ENCODE measurements around the gene TRMT5. TPM values are rescaled to one million over a fixed set of nuclear protein-coding genes. Genes with fewer than 3 reads are reported as not detected.

The TRMT5 gene
- total and polyA plus RNA-seq, 10 of the 15 experiments (the other 5 are each of a cell fraction or from before 2014, with no cell fraction given): 6.6 to 13.1 (median 9.4) TPM

GRCh38 chr14:60951776-60952435, 29.0 kb downstream of the TRMT5 start:
- BruUV-seq (replicated peaks): no TSS peak
- H4K20me1 ChIP-seq (ENCODE audit: control insufficient read depth, insufficient read depth): no peaks in the 10 kb centered on the region
- ATAC-seq (no peak), FAIRE-seq (no peak), DNase-seq (ENCODE audit: low read depth, low spot score) (no peak)
- H3K9me3 ChIP-seq (replicated peaks; ENCODE audit: control insufficient read depth, insufficient read depth, low read length): no peaks in the 10 kb centered on the region; the same call in 1 of the 3 replicates
- H3K4me3 ChIP-seq: no peak overlapping the region
- H3K9ac ChIP-seq (ENCODE audit: control insufficient read depth, insufficient read depth, low read length): no peak overlapping the region
- no peak overlapping the region for H3K27ac ChIP-seq (ENCODE audit: control insufficient read depth, insufficient read depth)
- intact Hi-C loops (cut with micrococcal nuclease; ENCODE audit: unreplicated experiment): no loop called here
- no peaks in the 10 kb centered on the region for H3K4me1 ChIP-seq (ENCODE audit: control insufficient read depth, insufficient read depth, low read length)
- in situ Hi-C loops (cut with MboI): no loop called here
- H3K79me2 ChIP-seq (ENCODE audit: control insufficient read depth, insufficient read depth, low read length): no peaks in the 10 kb centered on the region
- ChIA-PET POLR2A (interaction anchor here (0.7 kb wide), 1 partner anchor 133 kb away, joined by 3 read pairs; no protein-coding TSS in a partner anchor), RAD21 (ENCODE audit: unreplicated experiment) (no interaction called here), CTCF (interaction anchor here (0.7 kb wide), 1 partner anchor 30 kb away, joined by 3 read pairs; no protein-coding TSS in a partner anchor), SMC1A (ENCODE audit: uncharacterized antibody, unreplicated experiment) (interaction anchor here (1.0 kb wide), 1 partner anchor 9 kb away, joined by 3 read pairs; no protein-coding TSS in a partner anchor)
- no peak overlapping the region for H3K4me2 ChIP-seq (ENCODE audit: control insufficient read depth, insufficient read depth)
- H2AFZ ChIP-seq (ENCODE audit: control insufficient read depth, low read depth, low read length): no peak overlapping the region
- no peaks in the 10 kb centered on the region for H3K36me3 ChIP-seq (ENCODE audit: control insufficient read depth in 2 of 2, insufficient read depth in 2 of 2, low read length in 1 of 2)
- 60% methylated on average over 3 of the region's 3 CpGs for WGBS (ENCODE audit: insufficient coverage, insufficient replicate concordance, low lambda C conversion rate, missing lambda C conversion rate)
- H3K27me3 ChIP-seq (replicated peaks in 1 of 2; ENCODE audit: control insufficient read depth in 2 of 2, insufficient read depth in 2 of 2, low read length in 1 of 2): no peaks in the 10 kb centered on the region
- TF ChIP-seq SMAD1 (IDR thresholded peaks at IDR 0.05; ENCODE audit: low read depth, partially characterized antibody) (no peak), SMARCA5 (IDR thresholded peaks at IDR 0.05) (no peak), ZNF592 (IDR thresholded peaks at IDR 0.05) (no peak), KDM1A (IDR thresholded peaks at IDR 0.05; ENCODE audit: borderline replicate concordance) (no peak), HDAC6 (IDR thresholded peaks at IDR 0.05; ENCODE audit: unreplicated experiment) (no peak), ZNF384 (IDR thresholded peaks at IDR 0.05; ENCODE audit: borderline replicate concordance, low read depth, low read length) (no peak), TCF12 (IDR thresholded peaks at IDR 0.05; ENCODE audit: low read depth, low read length) (no peak), RBBP5 (conservative IDR thresholded peaks at IDR 0.05) (no peak), ASH2L (IDR thresholded peaks at IDR 0.05; ENCODE audit: borderline replicate concordance, low read depth) (no peak), PAX8 (IDR thresholded peaks at IDR 0.05) (no peak), EGR1 (IDR thresholded peaks at IDR 0.05; ENCODE audit: borderline replicate concordance in 1 of 2, low read depth in 2 of 2, low read length in 2 of 2) (no peak), SIN3A (IDR thresholded peaks at IDR 0.05; ENCODE audit: low read depth, low read length) (no peak), ELK1 (IDR thresholded peaks at IDR 0.05; ENCODE audit: low read depth, low read length) (no peak), ZNF207 (IDR thresholded peaks at IDR 0.05; ENCODE audit: borderline replicate concordance) (no peak), POLR2A (IDR thresholded peaks at IDR 0.05; ENCODE audit: low read depth, low read length) (no peak), CREB1 (IDR thresholded peaks at IDR 0.05; ENCODE audit: low read depth) (no peak), BCL11A (IDR thresholded peaks at IDR 0.05; ENCODE audit: low read depth, low read length) (no peak)
- TF ChIP-seq, protein P1, sequence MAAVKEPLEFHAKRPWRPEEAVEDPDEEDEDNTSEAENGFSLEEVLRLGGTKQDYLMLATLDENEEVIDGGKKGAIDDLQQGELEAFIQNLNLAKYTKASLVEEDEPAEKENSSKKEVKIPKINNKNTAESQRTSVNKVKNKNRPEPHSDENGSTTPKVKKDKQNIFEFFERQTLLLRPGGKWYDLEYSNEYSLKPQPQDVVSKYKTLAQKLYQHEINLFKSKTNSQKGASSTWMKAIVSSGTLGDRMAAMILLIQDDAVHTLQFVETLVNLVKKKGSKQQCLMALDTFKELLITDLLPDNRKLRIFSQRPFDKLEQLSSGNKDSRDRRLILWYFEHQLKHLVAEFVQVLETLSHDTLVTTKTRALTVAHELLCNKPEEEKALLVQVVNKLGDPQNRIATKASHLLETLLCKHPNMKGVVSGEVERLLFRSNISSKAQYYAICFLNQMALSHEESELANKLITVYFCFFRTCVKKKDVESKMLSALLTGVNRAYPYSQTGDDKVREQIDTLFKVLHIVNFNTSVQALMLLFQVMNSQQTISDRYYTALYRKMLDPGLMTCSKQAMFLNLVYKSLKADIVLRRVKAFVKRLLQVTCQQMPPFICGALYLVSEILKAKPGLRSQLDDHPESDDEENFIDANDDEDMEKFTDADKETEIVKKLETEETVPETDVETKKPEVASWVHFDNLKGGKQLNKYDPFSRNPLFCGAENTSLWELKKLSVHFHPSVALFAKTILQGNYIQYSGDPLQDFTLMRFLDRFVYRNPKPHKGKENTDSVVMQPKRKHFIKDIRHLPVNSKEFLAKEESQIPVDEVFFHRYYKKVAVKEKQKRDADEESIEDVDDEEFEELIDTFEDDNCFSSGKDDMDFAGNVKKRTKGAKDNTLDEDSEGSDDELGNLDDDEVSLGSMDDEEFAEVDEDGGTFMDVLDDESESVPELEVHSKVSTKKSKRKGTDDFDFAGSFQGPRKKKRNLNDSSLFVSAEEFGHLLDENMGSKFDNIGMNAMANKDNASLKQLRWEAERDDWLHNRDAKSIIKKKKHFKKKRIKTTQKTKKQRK (IDR thresholded peaks at IDR 0.05; ENCODE audit: low read depth, low read length): no peak

All from GM12878 (cell line).